AG09309 (cell line): ENCODE data around the gene HPSE2.

Experiments
- DNase-seq: peaks from one replicate; pipeline ENCODE4 v3.0.0-alpha.2; 2010; ENCODE audit warnings: low read depth
- H3K4me3 ChIP-seq: 2 replicates; pipeline ENCODE4 v1.5.1; 2011; ENCODE audit warnings: mild to moderate bottlenecking, low read depth, low read length, moderate library complexity; ENCODE audit not compliant: control insufficient read depth
- TF ChIP-seq, protein P1 (sequence below): IDR thresholded peaks from 2 replicates; pipeline ENCODE4 v1.5.1; 2011; ENCODE audit warnings: mild to moderate bottlenecking, low read depth, low read length, inconsistent platforms; ENCODE audit not compliant: insufficient read depth, control insufficient read depth; ENCODE audit errors: missing control alignments

HPSE2 gene

DNA sequence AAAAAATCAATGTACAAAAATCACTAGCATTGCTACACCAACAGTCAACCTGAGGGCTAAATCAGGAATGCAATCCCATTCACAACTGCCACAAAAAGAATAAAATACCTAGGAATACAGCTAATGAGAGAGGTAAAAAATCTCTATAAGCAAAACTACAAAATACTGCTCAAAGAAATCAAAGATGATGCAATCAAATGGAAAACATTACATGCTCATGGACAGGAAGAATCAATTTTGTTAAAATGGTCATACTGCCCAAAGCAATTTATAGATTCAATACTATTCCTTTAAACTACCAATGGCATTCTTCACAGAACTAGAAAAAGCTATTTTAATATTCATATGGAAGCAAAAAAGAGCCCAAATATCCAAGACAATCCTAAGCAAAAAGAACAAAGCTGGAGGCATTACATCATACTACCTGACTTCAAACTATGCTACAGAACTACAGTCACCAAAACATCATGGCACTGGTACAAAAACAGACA is 116.3 kb downstream of the HPSE2 start:
- H3K4me3 ChIP-seq, result no peak overlapping the region
- TF ChIP-seq, protein P1, sequence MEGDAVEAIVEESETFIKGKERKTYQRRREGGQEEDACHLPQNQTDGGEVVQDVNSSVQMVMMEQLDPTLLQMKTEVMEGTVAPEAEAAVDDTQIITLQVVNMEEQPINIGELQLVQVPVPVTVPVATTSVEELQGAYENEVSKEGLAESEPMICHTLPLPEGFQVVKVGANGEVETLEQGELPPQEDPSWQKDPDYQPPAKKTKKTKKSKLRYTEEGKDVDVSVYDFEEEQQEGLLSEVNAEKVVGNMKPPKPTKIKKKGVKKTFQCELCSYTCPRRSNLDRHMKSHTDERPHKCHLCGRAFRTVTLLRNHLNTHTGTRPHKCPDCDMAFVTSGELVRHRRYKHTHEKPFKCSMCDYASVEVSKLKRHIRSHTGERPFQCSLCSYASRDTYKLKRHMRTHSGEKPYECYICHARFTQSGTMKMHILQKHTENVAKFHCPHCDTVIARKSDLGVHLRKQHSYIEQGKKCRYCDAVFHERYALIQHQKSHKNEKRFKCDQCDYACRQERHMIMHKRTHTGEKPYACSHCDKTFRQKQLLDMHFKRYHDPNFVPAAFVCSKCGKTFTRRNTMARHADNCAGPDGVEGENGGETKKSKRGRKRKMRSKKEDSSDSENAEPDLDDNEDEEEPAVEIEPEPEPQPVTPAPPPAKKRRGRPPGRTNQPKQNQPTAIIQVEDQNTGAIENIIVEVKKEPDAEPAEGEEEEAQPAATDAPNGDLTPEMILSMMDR, result no peak

DNA sequence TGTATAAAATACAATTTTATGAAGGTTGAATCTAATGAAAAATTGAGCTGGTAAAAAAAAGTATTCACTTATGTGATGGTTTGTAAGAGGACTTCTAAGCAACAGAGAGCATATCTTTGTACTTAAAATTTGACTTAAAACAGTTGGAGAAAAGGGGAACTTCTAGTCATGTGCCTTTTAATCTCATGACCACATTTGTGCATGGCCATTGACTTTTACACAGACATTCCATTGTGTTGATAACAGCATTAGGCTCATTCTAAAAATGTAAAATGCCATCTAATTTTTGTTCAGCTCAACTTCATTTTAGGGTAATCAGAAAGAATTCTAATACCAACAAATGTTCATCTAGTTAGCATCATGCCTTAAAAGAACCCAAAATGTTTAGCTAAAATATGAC is 119.9 kb downstream of the HPSE2 start:
- TF ChIP-seq, protein P1, result no peak
- no peak overlapping the region for H3K4me3 ChIP-seq
- DNase-seq, result no peak

More for the DNA sequence above, 116.3 kb downstream of the HPSE2 start:
- no peak for DNase-seq

DNA sequence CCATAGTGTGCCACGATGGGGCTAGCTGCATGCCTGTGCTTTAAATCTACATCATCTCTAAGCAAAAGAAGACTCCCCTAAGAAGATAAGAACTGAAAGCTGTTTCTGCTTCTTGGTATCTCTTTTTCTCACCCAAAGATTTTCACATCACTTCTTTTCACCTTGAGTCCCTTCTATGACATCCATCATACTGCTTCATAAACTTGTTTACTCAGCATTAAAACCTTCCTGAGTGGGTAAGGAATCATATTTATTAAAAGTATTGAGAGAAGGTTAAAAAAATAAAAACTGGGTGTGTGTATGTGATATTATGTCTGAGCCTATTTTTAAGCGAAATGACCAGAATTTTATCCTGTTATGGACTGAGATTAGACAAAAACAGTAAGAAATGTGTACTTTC is 150.3 kb downstream of the HPSE2 start:
- TF ChIP-seq, protein P1, result no peak
- H3K4me3 ChIP-seq, result no peak overlapping the region
- no peak for DNase-seq

DNA sequence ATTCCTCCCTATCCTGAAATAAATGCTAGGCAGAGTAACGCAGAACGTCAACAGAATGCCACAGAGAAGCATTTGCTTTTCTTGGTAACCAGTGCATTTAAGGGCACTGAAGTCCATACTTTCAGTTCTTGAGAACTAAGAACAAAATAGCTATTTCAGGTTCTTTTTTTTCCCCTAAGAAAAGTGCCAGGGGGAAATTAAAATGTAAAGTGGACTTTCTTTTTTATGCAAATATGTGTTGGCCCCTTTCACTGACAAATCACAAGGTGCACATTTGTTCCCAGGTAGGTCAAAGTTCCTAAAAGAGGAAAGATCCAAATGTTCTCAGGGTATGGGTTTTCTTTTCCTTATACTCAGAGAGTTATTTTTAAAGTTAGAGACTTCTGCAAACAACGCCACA is 151.5 kb downstream of the HPSE2 start:
- H3K4me3 ChIP-seq, result no peak overlapping the region
- DNase-seq, result no peak
- TF ChIP-seq, protein P1, result no peak

DNA sequence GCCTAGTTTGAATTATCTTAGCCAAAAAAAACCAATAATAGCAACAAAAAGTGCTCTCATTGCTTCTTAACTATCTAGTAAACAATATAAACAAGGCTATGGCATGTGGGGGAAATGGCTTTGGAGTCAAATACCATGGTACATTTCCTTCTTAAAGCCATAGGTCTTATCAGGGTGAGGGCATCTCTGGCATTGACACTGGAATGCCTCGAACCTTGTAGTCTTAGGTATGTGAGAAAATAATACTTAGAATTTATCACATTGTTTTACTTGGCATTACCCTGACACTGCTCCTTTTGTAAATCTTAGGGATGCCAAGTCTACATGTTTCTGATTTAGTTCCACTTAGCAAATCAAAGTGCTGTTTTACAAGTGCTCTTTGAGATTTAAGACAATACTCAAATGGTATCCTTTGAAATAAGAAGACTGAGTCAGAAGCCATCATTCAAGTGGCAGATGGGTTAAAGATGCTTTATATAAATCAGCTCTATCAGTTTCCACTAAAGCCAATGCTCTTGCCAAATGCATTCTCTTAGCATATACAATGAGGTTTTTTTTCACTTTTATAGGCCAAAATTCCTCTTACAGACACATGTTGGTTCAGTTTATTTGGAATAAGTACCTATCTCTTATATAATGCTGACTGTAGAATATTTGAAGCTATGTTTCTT is 155.2 kb downstream of the HPSE2 start:
- DNase-seq, result no peak
- H3K4me3 ChIP-seq, result no peak overlapping the region
- TF ChIP-seq, protein P1, result no peak

DNA sequence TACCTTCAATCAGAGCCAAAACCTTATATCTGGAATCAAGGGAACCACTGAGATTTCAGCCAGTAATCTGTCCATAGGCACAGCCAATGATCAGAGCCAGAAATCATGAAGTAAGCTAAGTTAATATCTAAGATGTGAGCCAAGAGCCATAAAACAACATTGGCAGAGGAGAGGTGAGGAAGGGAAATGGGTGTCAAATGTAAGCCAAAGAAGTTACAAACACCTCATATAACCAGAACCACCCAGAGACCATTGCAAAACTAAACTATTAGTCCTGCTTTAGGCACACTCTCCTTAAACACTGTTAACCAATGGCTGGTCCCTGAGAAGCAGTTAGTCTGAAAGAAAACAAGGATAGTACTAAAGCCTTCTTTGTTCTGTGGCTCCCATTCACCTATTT is 173.1 kb downstream of the HPSE2 start:
- TF ChIP-seq, protein P1, result no peak
- DNase-seq, result no peak
- H3K4me3 ChIP-seq, result no peak overlapping the region
